GM06990 (cell line): ENCODE measurements around the gene ZNF568.

Experiments
- DNase-seq: peaks from one replicate; pipeline ENCODE4 v3.0.0-alpha.2; 2011; ENCODE audit not compliant: insufficient read length; ENCODE audit errors: extremely low read depth
- H3K27me3 ChIP-seq: replicated peaks from 2 replicates; pipeline ENCODE4 v1.6.0; 2011; ENCODE audit warnings: low read length; ENCODE audit not compliant: control insufficient read depth, insufficient read depth
- H3K36me3 ChIP-seq: 2 replicates; pipeline ENCODE4 v1.5.1; 2011; ENCODE audit warnings: low read length; ENCODE audit not compliant: control insufficient read depth, insufficient read depth
- H3K4me3 ChIP-seq: replicated peaks from 2 replicates; pipeline ENCODE4 v1.5.1; 2011; ENCODE audit warnings: low read depth, mild to moderate bottlenecking, control low read depth, low read length
- TF ChIP-seq, protein P1 (sequence below): IDR thresholded peaks from 2 replicates; pipeline ENCODE4 v1.5.1; 2011; ENCODE audit warnings: low read length, control low read depth, mild to moderate bottlenecking, inconsistent platforms; ENCODE audit not compliant: insufficient read depth, poor library complexity, severe bottlenecking

The ZNF568 gene

DNA sequence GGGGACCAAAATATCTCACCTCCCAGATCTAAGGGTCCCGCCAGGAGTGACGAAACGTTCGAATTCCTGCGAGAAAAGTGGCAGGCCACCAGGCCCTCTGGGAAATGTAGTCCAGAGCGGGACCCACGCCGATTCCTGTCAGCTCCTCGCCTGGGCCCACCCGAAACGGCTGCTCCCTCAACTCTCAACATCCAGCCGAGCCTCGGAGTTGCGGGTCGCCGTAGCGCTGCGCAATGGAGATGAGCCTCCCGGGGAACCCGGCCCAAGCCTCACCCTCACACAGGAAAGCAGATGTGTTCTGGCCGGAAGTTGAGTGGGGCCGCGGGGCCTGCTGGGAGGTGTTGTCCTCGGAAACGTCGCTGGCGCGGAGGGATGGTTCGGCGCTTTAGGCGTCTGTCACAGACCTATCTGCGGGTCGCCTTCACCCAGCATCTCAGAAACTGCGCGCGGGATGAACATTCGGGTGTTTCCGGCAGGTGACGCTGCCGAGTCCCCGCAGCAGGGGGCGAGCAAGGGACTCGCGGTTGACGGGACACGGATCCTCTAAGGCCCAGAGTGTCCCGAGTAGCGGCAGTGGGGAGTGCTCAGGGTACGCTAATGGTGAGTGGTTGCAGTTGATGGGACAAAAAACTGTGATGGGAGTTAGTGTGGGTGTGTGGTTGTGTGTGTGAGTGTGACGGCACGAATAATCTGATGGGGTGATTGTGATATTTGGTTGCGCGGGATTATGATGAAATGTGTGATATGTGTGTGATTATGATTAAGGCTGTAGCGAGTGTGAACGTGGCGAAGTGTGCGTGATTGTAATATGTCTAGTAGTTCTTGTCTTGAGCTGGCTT lies at the start of gene ZNF568, which contains the start of gene ZNF829:
TSS of gene ZNF568 (plus strand) at position 341 of the 839 bp plus-strand sequence. CDS start 6,439 bp downstream, outside the sequence.
TSS of gene ZNF829 (minus strand) at position 300 of the 839 bp plus-strand sequence. CDS start 1,124 bp downstream, outside the sequence.
- Histone ChIP-seq H3K36me3 (no peaks in the 10 kb centered on the region), H3K4me3 (peak within 1 kb of the TSS; percentile 56), H3K27me3 (no peaks in the 10 kb centered on the region)
- DNase-seq = peak; percentile 93
- TF ChIP-seq, protein P1, sequence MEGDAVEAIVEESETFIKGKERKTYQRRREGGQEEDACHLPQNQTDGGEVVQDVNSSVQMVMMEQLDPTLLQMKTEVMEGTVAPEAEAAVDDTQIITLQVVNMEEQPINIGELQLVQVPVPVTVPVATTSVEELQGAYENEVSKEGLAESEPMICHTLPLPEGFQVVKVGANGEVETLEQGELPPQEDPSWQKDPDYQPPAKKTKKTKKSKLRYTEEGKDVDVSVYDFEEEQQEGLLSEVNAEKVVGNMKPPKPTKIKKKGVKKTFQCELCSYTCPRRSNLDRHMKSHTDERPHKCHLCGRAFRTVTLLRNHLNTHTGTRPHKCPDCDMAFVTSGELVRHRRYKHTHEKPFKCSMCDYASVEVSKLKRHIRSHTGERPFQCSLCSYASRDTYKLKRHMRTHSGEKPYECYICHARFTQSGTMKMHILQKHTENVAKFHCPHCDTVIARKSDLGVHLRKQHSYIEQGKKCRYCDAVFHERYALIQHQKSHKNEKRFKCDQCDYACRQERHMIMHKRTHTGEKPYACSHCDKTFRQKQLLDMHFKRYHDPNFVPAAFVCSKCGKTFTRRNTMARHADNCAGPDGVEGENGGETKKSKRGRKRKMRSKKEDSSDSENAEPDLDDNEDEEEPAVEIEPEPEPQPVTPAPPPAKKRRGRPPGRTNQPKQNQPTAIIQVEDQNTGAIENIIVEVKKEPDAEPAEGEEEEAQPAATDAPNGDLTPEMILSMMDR = peak; percentile 54

DNA sequence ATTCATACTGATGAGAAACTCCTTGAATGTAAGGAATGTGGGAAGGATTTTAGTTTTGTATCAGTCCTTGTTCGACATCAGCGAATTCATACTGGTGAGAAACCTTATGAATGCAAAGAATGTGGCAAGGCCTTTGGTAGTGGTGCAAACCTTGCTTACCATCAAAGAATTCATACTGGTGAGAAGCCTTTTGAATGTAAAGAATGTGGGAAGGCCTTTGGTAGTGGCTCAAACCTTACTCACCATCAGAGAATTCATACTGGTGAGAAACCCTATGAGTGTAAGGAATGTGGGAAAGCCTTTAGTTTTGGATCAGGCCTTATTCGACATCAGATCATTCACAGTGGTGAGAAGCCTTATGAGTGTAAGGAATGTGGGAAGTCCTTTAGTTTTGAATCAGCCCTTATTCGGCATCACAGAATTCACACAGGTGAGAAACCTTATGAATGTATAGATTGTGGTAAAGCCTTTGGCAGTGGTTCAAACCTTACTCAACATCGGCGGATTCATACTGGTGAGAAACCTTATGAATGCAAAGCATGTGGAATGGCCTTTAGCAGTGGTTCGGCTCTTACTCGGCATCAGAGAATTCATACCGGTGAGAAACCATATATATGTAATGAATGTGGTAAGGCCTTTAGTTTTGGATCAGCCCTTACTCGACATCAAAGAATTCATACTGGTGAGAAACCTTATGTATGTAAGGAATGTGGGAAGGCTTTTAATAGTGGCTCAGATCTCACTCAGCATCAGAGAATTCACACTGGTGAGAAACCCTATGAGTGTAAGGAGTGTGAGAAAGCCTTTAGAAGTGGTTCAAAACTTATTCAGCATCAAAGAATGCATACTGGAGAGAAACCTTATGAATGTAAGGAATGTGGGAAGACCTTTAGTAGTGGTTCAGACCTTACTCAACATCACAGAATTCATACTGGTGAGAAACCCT lies 38.9 kb upstream of the ZNF568 start:
- H3K36me3 ChIP-seq = no peaks in the 10 kb centered on the region; the same call in 1 of the 2 replicates

DNA sequence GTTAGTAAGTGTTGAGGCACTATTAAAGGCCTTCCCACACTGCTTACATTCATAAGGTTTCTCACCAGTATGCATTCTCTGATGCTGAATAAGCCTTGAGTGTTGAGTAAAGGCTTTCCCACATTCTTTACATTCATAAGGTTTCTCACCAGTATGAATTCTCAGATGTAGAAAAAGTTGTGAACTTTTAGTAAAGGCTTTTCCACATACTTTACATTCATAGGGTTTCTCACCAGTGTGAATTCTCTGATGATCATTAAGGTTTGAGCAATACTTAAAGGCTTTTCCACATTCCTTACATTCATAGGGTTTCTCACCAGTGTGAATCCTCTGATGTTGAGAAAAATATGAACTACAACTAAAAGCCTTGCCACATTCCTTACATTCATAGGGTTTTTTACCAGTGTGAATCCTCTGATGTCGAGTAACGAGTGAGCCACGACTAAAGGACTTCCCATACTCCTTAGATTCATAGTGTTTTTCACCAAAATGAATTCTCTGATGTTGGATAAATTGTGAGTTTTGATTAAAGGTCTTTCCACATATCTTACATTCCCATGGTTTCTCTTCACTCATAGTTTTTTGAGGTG lies 24.3 kb upstream of the ZNF568 start:
- H3K4me3 ChIP-seq = no peak overlapping the region
- no peaks in the 10 kb centered on the region for H3K27me3 ChIP-seq
- DNase-seq = no peak
- H3K36me3 ChIP-seq = no peaks in the 10 kb centered on the region
- TF ChIP-seq, protein P1 = no peak

More for the DNA sequence above, 38.9 kb upstream of the ZNF568 start:
- DNase-seq = no peak
- Histone ChIP-seq H3K4me3 (no peak overlapping the region), H3K27me3 (no peaks in the 10 kb centered on the region)
- TF ChIP-seq, protein P1 = no peak

DNA sequence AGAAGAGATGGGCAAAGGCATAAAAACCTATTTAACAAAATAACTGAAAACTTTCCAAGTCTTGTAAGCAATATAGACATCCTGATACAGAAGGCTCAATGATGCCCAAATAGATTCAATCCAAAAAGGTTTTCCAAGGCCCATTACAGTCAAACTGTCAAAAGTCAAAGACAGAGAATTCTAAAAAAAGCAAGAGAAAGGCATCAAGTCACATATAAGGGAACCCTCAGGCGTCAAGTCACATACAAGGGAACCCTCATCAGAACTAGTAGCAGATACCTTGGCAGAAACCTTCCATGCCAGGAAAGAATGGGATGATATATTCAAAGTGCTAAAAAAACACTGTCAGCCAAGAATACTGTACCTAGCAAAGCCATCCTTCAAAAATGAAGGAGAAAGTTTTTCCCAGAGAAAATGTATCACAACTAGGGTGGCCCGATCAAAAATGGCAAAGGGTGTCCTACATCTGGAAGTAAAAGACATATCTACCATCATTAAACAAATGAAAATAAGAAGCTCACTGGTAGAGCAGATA lies 21.2 kb upstream of the ZNF568 start:
- DNase-seq = no peak
- TF ChIP-seq, protein P1 = no peak
- H3K4me3 ChIP-seq = no peak overlapping the region
- H3K27me3 ChIP-seq = no peaks in the 10 kb centered on the region
- no peaks in the 10 kb centered on the region for H3K36me3 ChIP-seq

DNA sequence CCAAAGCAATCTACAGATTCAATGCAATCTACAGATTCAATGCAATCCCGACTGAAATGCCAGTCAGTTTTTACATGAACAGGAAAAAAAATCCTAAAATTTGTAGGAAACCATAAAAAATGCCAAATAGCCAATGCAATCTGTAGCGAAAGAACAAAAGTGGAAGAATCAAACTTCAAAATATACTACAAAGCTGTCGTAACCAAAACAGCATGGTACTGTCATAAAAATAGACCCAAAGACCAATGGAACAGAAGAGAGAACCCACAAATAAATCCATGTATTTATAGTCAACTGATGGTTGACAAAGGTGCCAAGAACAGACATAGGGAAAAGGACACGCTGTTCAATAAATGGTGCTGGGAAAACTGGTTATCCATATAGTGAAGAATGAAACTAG lies 17.7 kb upstream of the ZNF568 start:
- Histone ChIP-seq H3K27me3 (no peaks in the 10 kb centered on the region), H3K4me3 (no peak overlapping the region), H3K36me3 (no peaks in the 10 kb centered on the region)
- DNase-seq = no peak
- TF ChIP-seq, protein P1 = no peak
